Testis (tissue), 2 donors: ENCODE data around the gene SLC37A1.

Experiments
- POLR2A ChIP-seq: fragments of 450-650 bp; IDR thresholded peaks from one replicate; pipeline ENCODE4 v1.6.1; 2017; ENCODE audit warnings: antibody characterized with exemption, mild to moderate bottlenecking, moderate library complexity
- TF ChIP-seq, protein P1 (sequence below), 3 experiments: fragments of 450-650 bp in 2 of 3; fragments of 200-600 bp in 1 of 3; sonication (generic) in 1 of 3; IDR thresholded peaks; one replicate each; pipeline ENCODE4 v1.5.1; 2016 to 2019; ENCODE audit warnings: antibody characterized with exemption in 3 of 3, mild to moderate bottlenecking in 2 of 3, moderate library complexity in 1 of 3

- no peak for TF ChIP-seq POLR2A
- TF ChIP-seq, protein P1, sequence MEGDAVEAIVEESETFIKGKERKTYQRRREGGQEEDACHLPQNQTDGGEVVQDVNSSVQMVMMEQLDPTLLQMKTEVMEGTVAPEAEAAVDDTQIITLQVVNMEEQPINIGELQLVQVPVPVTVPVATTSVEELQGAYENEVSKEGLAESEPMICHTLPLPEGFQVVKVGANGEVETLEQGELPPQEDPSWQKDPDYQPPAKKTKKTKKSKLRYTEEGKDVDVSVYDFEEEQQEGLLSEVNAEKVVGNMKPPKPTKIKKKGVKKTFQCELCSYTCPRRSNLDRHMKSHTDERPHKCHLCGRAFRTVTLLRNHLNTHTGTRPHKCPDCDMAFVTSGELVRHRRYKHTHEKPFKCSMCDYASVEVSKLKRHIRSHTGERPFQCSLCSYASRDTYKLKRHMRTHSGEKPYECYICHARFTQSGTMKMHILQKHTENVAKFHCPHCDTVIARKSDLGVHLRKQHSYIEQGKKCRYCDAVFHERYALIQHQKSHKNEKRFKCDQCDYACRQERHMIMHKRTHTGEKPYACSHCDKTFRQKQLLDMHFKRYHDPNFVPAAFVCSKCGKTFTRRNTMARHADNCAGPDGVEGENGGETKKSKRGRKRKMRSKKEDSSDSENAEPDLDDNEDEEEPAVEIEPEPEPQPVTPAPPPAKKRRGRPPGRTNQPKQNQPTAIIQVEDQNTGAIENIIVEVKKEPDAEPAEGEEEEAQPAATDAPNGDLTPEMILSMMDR (IDR thresholded peaks at IDR 0.05), result no peak
These were observed 81.9 kb downstream of the SLC37A1 start for GRCh38 chr21:42595283-42596187.
